Measurements from ENCODE around the gene ZFYVE16. TPM values are rescaled to one million over a fixed set of nuclear protein-coding genes. Genes with fewer than 3 reads are reported as not detected.

Gene ZFYVE16
- polyA plus RNA-seq, 3 donors: 60.6 to 81.7 (median 77.9) TPM

Other genes starting within 250 kb of the ZFYVE16 start
- 10 to 100 TPM; 44.7 to 57.2 (median 55.5) TPM for gene SERINC5, start 152.0 kb upstream of the ZFYVE16 start, polyA plus RNA-seq (ENCODE audit: insufficient read length in 3 of 3)
- gene SPZ1, start 88.1 kb upstream of the ZFYVE16 start, polyA plus RNA-seq (ENCODE audit: insufficient read length in 3 of 3): not detected
- gene FAM151B, start 80.0 kb downstream of the ZFYVE16 start, polyA plus RNA-seq (ENCODE audit: insufficient read length in 3 of 3): 1 to 10 TPM; 2.1 to 3.4 (median 3.2) TPM
- gene ANKRD34B, start 162.2 kb downstream of the ZFYVE16 start, polyA plus RNA-seq (ENCODE audit: insufficient read length in 3 of 3): 1 to 10 TPM in 1 of 3 donors, under 1 TPM in 2; 0.26 to 1.2 (median 0.30) TPM
- 10 to 100 TPM; 21.5 to 25.7 (median 23.8) TPM for gene MSH3, start 246.6 kb downstream of the ZFYVE16 start, polyA plus RNA-seq (ENCODE audit: insufficient read length in 3 of 3)
- 10 to 100 TPM; 59.1 to 80.5 (median 74.6) TPM for gene DHFR, start 246.9 kb downstream of the ZFYVE16 start, polyA plus RNA-seq (ENCODE audit: insufficient read length in 3 of 3)